Measurements from ENCODE around the gene EYS. TPM values are rescaled to one million over a fixed set of nuclear protein-coding genes. Genes with fewer than 3 reads are reported as not detected.

Gene EYS
- polyA plus RNA-seq, 2 of the 4 experiments (the other 2 are of a cell fraction), result 0.03 to 0.06 TPM

DNA sequence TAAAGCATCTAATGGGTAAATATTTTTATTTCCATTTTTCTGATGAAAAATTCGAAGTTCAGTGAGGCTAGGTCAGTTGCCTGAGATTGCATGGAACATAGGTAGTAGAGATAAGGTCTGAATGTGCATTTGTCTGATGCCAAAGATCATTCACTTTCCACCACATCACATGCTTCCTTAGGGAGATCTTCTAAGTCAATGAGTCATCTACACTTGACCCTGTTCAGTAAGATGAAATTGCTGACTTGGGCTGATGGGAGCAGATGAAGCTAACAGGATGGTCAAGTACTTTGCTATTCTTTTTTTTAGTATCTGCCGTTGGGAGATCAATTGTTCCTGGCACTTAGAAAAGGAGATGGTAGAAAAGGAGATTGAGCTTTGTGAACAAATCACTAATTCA lies 1560.2 kb downstream of the EYS start:
- Histone ChIP-seq H3K4me1 (no peaks in the 10 kb centered on the region), H3K4me3 (no peak overlapping the region), H3K9me3 (no peaks in the 10 kb centered on the region), H3K27ac (no peak overlapping the region), H3K4me2 (no peak overlapping the region)
- POLR2A ChIA-PET, result no interaction called here
- FAIRE-seq (no peak), DNase-seq (ENCODE audit: low read depth in 1 of 2, low spot score in 1 of 2) (no peak), ATAC-seq (no peak)
- CTCF ChIA-PET, result no interaction called here
- no peak for TF ChIP-seq HEYL (CRISPR knock-in tag; IDR thresholded peaks at IDR 0.05)
- TF ChIP-seq TP53 (CRISPR knock-in tag; IDR thresholded peaks at IDR 0.05), result no peak
- TF ChIP-seq CHD2 (IDR thresholded peaks at IDR 0.05; ENCODE audit: low read length, partially characterized antibody), result no peak
- no peak for TF ChIP-seq KDM1A (IDR thresholded peaks at IDR 0.05; ENCODE audit: low read depth)
- TF ChIP-seq ZC3H11A (IDR thresholded peaks at IDR 0.05), result no peak
- TF ChIP-seq, protein P1, sequence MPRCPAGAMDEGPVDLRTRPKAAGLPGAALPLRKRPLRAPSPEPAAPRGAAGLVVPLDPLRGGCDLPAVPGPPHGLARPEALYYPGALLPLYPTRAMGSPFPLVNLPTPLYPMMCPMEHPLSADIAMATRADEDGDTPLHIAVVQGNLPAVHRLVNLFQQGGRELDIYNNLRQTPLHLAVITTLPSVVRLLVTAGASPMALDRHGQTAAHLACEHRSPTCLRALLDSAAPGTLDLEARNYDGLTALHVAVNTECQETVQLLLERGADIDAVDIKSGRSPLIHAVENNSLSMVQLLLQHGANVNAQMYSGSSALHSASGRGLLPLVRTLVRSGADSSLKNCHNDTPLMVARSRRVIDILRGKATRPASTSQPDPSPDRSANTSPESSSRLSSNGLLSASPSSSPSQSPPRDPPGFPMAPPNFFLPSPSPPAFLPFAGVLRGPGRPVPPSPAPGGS (IDR thresholded peaks at IDR 0.05), result no peak
- no peak for TF ChIP-seq EHF (CRISPR knock-in tag; IDR thresholded peaks at IDR 0.05)
- TF ChIP-seq JUNB (IDR thresholded peaks at IDR 0.05), result no peak
- TF ChIP-seq SREBF2 (IDR thresholded peaks at IDR 0.05), result no peak
- no peak for TF ChIP-seq GATA3 (IDR thresholded peaks at IDR 0.05; ENCODE audit: borderline replicate concordance)
- TF ChIP-seq, protein P2, sequence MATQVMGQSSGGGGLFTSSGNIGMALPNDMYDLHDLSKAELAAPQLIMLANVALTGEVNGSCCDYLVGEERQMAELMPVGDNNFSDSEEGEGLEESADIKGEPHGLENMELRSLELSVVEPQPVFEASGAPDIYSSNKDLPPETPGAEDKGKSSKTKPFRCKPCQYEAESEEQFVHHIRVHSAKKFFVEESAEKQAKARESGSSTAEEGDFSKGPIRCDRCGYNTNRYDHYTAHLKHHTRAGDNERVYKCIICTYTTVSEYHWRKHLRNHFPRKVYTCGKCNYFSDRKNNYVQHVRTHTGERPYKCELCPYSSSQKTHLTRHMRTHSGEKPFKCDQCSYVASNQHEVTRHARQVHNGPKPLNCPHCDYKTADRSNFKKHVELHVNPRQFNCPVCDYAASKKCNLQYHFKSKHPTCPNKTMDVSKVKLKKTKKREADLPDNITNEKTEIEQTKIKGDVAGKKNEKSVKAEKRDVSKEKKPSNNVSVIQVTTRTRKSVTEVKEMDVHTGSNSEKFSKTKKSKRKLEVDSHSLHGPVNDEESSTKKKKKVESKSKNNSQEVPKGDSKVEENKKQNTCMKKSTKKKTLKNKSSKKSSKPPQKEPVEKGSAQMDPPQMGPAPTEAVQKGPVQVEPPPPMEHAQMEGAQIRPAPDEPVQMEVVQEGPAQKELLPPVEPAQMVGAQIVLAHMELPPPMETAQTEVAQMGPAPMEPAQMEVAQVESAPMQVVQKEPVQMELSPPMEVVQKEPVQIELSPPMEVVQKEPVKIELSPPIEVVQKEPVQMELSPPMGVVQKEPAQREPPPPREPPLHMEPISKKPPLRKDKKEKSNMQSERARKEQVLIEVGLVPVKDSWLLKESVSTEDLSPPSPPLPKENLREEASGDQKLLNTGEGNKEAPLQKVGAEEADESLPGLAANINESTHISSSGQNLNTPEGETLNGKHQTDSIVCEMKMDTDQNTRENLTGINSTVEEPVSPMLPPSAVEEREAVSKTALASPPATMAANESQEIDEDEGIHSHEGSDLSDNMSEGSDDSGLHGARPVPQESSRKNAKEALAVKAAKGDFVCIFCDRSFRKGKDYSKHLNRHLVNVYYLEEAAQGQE (IDR thresholded peaks at IDR 0.05), result no peak
- TF ChIP-seq, protein P3, sequence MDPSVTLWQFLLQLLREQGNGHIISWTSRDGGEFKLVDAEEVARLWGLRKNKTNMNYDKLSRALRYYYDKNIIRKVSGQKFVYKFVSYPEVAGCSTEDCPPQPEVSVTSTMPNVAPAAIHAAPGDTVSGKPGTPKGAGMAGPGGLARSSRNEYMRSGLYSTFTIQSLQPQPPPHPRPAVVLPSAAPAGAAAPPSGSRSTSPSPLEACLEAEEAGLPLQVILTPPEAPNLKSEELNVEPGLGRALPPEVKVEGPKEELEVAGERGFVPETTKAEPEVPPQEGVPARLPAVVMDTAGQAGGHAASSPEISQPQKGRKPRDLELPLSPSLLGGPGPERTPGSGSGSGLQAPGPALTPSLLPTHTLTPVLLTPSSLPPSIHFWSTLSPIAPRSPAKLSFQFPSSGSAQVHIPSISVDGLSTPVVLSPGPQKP (IDR thresholded peaks at IDR 0.05; ENCODE audit: low read depth, low read length), result no peak
- no peak for TF ChIP-seq TFCP2L1 (CRISPR knock-in tag; IDR thresholded peaks at IDR 0.05)
- TF ChIP-seq, protein P4, sequence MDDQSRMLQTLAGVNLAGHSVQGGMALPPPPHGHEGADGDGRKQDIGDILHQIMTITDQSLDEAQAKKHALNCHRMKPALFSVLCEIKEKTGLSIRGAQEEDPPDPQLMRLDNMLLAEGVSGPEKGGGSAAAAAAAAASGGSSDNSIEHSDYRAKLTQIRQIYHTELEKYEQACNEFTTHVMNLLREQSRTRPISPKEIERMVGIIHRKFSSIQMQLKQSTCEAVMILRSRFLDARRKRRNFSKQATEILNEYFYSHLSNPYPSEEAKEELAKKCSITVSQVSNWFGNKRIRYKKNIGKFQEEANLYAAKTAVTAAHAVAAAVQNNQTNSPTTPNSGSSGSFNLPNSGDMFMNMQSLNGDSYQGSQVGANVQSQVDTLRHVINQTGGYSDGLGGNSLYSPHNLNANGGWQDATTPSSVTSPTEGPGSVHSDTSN (IDR thresholded peaks at IDR 0.05), result no peak
- TF ChIP-seq, protein P5, sequence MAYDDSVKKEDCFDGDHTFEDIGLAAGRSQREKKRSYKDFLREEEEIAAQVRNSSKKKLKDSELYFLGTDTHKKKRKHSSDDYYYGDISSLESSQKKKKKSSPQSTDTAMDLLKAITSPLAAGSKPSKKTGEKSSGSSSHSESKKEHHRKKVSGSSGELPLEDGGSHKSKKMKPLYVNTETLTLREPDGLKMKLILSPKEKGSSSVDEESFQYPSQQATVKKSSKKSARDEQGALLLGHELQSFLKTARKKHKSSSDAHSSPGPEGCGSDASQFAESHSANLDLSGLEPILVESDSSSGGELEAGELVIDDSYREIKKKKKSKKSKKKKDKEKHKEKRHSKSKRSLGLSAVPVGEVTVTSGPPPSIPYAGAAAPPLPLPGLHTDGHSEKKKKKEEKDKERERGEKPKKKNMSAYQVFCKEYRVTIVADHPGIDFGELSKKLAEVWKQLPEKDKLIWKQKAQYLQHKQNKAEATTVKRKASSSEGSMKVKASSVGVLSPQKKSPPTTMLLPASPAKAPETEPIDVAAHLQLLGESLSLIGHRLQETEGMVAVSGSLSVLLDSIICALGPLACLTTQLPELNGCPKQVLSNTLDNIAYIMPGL (CRISPR knock-in tag; IDR thresholded peaks at IDR 0.05; ENCODE audit: borderline replicate concordance), result no peak
- TF ChIP-seq NFE2L2 (conservative IDR thresholded peaks at IDR 0.05; ENCODE audit: low read length), result no peak
- no peak for TF ChIP-seq RNF2 (IDR thresholded peaks at IDR 0.05; ENCODE audit: borderline replicate concordance, low read depth)
- TF ChIP-seq, protein P6, sequence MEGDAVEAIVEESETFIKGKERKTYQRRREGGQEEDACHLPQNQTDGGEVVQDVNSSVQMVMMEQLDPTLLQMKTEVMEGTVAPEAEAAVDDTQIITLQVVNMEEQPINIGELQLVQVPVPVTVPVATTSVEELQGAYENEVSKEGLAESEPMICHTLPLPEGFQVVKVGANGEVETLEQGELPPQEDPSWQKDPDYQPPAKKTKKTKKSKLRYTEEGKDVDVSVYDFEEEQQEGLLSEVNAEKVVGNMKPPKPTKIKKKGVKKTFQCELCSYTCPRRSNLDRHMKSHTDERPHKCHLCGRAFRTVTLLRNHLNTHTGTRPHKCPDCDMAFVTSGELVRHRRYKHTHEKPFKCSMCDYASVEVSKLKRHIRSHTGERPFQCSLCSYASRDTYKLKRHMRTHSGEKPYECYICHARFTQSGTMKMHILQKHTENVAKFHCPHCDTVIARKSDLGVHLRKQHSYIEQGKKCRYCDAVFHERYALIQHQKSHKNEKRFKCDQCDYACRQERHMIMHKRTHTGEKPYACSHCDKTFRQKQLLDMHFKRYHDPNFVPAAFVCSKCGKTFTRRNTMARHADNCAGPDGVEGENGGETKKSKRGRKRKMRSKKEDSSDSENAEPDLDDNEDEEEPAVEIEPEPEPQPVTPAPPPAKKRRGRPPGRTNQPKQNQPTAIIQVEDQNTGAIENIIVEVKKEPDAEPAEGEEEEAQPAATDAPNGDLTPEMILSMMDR (IDR thresholded peaks at IDR 0.05), result no peak
- 6% methylated on average over 2 of the region's 2 CpGs for WGBS (ENCODE audit: missing lambda C conversion rate)

All from A549 (cell line).